OCI-LY3 (cell line): ENCODE data around the gene RNF5.

Source experiments
- CTCF ChIP-seq: fragments of 200-600, 300-600 bp; sonication (generic); IDR thresholded peaks from 2 replicates; pipeline ENCODE4 v1.5.1; 2014; ENCODE audit warnings: antibody characterized with exemption, low read length, low read depth
- EZH2phosphoT487 ChIP-seq: fragments of 200-600 bp; shearing (Covaris generic); IDR thresholded peaks from 2 replicates; pipeline ENCODE4 v1.6.1; 2018; ENCODE audit warnings: antibody characterized with exemption, mixed run types, low read depth

- no peak for TF ChIP-seq CTCF
- TF ChIP-seq EZH2phosphoT487: no peak
These were observed 6.0 kb downstream of the RNF5 start, which contains the start of gene AGER for GRCh38 chr6:32184084-32184640.
